Colonic mucosa (tissue), 4 donors: ENCODE measurements around the gene HSPA4. TPM values are rescaled to one million over a fixed set of nuclear protein-coding genes. Genes with fewer than 3 reads are reported as not detected.

Source experiments
- DNase-seq: peaks from one replicate; pipeline ENCODE4 v3.0.0-alpha.2; 2020
- H3K27ac ChIP-seq: fragments of 200-600 bp; one replicate; pipeline ENCODE4 v1.8.0; 2021
- H3K27me3 ChIP-seq: fragments of 200-600 bp; one replicate; pipeline ENCODE4 v1.8.0; 2021
- H3K36me3 ChIP-seq: fragments of 200-600 bp; one replicate; pipeline ENCODE4 v1.8.0; 2021
- H3K4me1 ChIP-seq: fragments of 200-600 bp; one replicate; pipeline ENCODE4 v1.8.0; 2021; ENCODE audit warnings: mild to moderate bottlenecking
- H3K4me3 ChIP-seq: fragments of 200-600 bp; one replicate; pipeline ENCODE4 v1.8.0; 2021
- H3K9ac ChIP-seq, 2 donors: one replicate each; pipeline ENCODE4 v1.7.0; 2013; ENCODE audit warnings: control low read depth in 2 of 2, low read depth in 2 of 2, low read length in 2 of 2
- H3K9me3 ChIP-seq: fragments of 200-600 bp; one replicate; pipeline ENCODE4 v1.8.0; 2021
- CTCF ChIP-seq: fragments of 200-600 bp; IDR thresholded peaks from one replicate; pipeline ENCODE4 v1.8.0; 2022; ENCODE audit warnings: antibody characterized with exemption, mild to moderate bottlenecking
- intact Hi-C: fragments of 100-400 bp; cut with DNase I; formaldehyde crosslinking; loops from one replicate; pipeline ENCODE4 v1.14.1; 2022
- total RNA-seq, 2 donors: library from RNA; stranded (reverse); fragmentation: NEBNext Ultra II Directional in 1 of 2; extraction: Animal tissue kit (Norgen Biotek cat#: 25700) in 1 of 2; gene quantifications; one replicate each; pipeline ENCODE4 v1.2.1, GENCODE V29; 2021
- donor health status: healthy.
- donor health status: DM: no; HTN: no; CAD: no.
- donor health status: DM: no; HTN: no; CAD: no.

The HSPA4 gene
- total RNA-seq, 2 donors from 2014 or later: 91.2 to 132 TPM

- Histone ChIP-seq H3K4me1 (peaks cover 2% of the 10 kb centered on the region), H3K27ac (no peak overlapping the region), H3K4me3 (no peak overlapping the region), H3K27me3 (no peaks in the 10 kb centered on the region), H3K9ac (no peak overlapping the region), H3K9me3 (no peaks in the 10 kb centered on the region), H3K36me3 (no peaks in the 10 kb centered on the region)
- DNase-seq: no peak
- intact Hi-C loops: no loop called here
- TF ChIP-seq CTCF: no peak
Observed at GRCh38 chr5:133062276-133062675, 10.5 kb downstream of the HSPA4 start.

GRCh38 chr5:133063965-133064364 lies 12.2 kb downstream of the HSPA4 start:
- H3K4me1 ChIP-seq: no peaks in the 10 kb centered on the region
- TF ChIP-seq CTCF: no peak

GRCh38 chr5:133065471-133065870 lies 13.7 kb downstream of the HSPA4 start:
- no peak for DNase-seq
- H3K27me3 ChIP-seq: no peaks in the 10 kb centered on the region
- intact Hi-C loops: no loop called here

More at GRCh38 chr5:133063965-133064364, 12.2 kb downstream of the HSPA4 start:
- Histone ChIP-seq H3K27ac (no peak overlapping the region), H3K9ac (no peak overlapping the region), H3K4me3 (no peak overlapping the region), H3K36me3 (no peaks in the 10 kb centered on the region), H3K9me3 (no peaks in the 10 kb centered on the region), H3K27me3 (no peaks in the 10 kb centered on the region)
- intact Hi-C loops: no loop called here
- no peak for DNase-seq

GRCh38 chr5:133066045-133066444 lies 14.2 kb downstream of the HSPA4 start:
- intact Hi-C loops: no loop called here

More at GRCh38 chr5:133065471-133065870, 13.7 kb downstream of the HSPA4 start:
- H3K4me1 ChIP-seq: no peaks in the 10 kb centered on the region
- H3K36me3 ChIP-seq: peaks cover 10% of the 10 kb centered on the region
- no peak overlapping the region for H3K4me3 ChIP-seq
- H3K9ac ChIP-seq: no peak overlapping the region
- no peaks in the 10 kb centered on the region for H3K9me3 ChIP-seq
- no peak for TF ChIP-seq CTCF
- H3K27ac ChIP-seq: no peak overlapping the region

GRCh38 chr5:133072021-133072420 lies 20.2 kb downstream of the HSPA4 start:
- H3K9me3 ChIP-seq: no peaks in the 10 kb centered on the region
- H3K4me1 ChIP-seq: no peaks in the 10 kb centered on the region
- H3K9ac ChIP-seq: no peak overlapping the region
- intact Hi-C loops: no loop called here
- peaks cover 10% of the 10 kb centered on the region for H3K36me3 ChIP-seq
- H3K27ac ChIP-seq: no peak overlapping the region
- TF ChIP-seq CTCF: no peak
- DNase-seq: no peak
- H3K27me3 ChIP-seq: no peaks in the 10 kb centered on the region
- no peak overlapping the region for H3K4me3 ChIP-seq

More at GRCh38 chr5:133066045-133066444, 14.2 kb downstream of the HSPA4 start:
- Histone ChIP-seq H3K9ac (no peak overlapping the region), H3K36me3 (peaks cover 10% of the 10 kb centered on the region), H3K27me3 (no peaks in the 10 kb centered on the region), H3K4me1 (no peaks in the 10 kb centered on the region), H3K4me3 (no peak overlapping the region), H3K27ac (no peak overlapping the region), H3K9me3 (no peaks in the 10 kb centered on the region)
- no peak for DNase-seq
- no peak for TF ChIP-seq CTCF
